Fibroblast of lung (primary cell): ENCODE results near the gene EFNA2.

Experiments
- EZH2 ChIP-seq: IDR thresholded peaks from 2 replicates; pipeline ENCODE4 v1.5.1; 2012; ENCODE audit warnings: low read length, control low read depth, mild to moderate bottlenecking; ENCODE audit errors: missing control alignments
- TF ChIP-seq, protein P1 (sequence below), 2 donors: IDR thresholded peaks in 1 of 2; conservative IDR thresholded peaks in 1 of 2; 1 replicate in 1 of 2; 2 replicates in 1 of 2; pipeline ENCODE4 v1.5.1; 2011 to 2012; ENCODE audit warnings: low read length in 2 of 2, control low read depth in 1 of 2, inconsistent platforms in 1 of 2, low read depth in 1 of 2, mild to moderate bottlenecking in 1 of 2

DNA sequence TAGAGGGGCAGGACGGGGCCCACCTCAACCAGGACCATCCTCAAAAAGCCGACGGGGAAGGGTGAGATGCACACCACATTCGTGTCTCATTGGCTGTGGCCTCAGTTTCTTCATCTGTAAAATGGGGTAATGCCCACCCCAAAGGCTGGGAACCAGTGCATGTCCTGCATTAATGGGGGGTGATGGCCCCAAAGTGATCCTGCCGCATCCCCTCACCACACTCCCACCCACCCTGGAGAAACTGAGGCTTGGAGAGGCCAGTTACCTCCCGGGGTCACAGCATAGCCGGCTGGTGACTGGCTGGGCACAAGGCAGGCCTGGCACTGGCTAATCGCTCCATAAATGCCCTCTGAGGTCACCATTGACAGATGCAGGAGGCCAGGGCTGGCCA, 37.9 kb upstream of the EFNA2 start:
- TF ChIP-seq, protein P1, sequence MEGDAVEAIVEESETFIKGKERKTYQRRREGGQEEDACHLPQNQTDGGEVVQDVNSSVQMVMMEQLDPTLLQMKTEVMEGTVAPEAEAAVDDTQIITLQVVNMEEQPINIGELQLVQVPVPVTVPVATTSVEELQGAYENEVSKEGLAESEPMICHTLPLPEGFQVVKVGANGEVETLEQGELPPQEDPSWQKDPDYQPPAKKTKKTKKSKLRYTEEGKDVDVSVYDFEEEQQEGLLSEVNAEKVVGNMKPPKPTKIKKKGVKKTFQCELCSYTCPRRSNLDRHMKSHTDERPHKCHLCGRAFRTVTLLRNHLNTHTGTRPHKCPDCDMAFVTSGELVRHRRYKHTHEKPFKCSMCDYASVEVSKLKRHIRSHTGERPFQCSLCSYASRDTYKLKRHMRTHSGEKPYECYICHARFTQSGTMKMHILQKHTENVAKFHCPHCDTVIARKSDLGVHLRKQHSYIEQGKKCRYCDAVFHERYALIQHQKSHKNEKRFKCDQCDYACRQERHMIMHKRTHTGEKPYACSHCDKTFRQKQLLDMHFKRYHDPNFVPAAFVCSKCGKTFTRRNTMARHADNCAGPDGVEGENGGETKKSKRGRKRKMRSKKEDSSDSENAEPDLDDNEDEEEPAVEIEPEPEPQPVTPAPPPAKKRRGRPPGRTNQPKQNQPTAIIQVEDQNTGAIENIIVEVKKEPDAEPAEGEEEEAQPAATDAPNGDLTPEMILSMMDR (conservative IDR thresholded peaks at IDR 0.05 in 1 of 2, IDR thresholded peaks at IDR 0.05 in 1 of 2; ENCODE audit: low read depth in 1 of 2, low read length in 2 of 2), result no peak
- TF ChIP-seq EZH2, result no peak
